GM18858 (cell line): Measurements from ENCODE around the gene DCAF7.

Experiments
- ATAC-seq: cut with Tn5 transposase; IDR thresholded peaks from one replicate; pipeline ENCODE4 v1.9.1; 2021; ENCODE audit not compliant: unreplicated experiment

Gene DCAF7

DNA sequence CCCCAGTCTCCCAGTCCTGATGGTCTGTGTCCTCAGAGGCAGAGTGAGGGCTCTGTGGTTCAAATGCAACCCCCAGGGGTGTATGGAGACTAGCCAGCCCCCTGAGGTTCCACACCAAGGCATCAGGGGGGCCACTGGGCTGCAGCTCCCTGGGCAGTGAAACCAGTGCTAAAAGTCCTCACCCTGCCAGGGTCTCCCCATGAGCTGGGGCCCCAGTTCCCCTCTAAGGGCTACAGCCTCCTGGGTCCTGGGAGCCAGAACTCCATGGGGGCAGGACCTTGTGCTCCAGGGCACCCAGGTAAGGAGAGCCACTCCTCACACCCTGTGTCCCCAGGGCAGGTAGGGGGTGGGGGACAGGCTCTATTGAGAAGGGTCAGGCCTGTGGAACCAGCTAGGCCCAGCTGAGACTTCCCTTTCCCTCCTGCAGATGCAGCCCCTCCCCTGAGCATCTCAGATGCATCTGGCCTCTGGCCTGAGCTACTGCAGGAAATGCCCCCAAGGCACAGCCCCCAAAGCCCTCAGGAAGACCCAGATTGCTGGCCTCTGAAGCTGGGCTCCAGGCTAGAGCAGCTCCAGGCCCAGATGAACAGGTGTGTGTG, 6.4 kb upstream of the DCAF7 start:
- no peak for ATAC-seq

DNA sequence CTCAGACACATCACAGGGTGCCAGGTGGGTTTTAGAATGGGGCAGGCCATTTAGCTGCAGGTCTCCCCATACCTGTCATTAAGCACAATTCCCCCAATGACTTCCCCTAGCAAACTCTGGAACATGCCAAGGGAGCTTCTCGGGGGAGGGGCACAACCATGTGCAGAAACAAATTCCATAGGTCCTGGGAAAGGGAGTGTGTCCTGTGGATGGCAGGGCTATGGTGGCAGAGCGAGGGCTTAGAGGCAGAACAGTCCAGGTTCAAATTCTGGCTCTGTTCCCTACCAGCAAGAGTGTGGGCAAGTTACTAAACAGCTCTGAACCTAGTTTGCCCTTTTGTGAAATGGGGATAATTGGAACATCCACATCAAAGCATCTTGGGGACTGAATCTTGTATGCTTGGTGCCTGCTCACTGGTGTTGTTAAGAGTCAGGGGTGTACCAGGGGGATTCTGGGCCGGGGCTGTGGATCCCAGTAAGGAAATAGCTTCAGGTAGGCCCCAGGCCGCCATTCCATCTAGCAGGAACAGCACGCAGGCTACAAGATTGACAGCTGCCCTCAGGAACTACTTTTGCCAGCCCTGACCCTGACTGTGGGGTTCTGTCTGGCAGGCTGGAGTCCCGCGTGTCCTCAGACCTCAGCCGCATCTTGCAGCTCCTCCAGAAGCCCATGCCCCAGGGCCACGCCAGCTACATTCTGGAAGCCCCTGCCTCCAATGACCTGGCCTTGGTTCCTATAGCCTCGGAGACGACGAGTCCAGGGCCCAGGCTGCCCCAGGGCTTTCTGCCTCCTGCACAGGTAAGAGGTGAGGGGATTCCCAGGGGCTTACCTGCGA, 5.6 kb upstream of the DCAF7 start:
- no peak for ATAC-seq

DNA sequence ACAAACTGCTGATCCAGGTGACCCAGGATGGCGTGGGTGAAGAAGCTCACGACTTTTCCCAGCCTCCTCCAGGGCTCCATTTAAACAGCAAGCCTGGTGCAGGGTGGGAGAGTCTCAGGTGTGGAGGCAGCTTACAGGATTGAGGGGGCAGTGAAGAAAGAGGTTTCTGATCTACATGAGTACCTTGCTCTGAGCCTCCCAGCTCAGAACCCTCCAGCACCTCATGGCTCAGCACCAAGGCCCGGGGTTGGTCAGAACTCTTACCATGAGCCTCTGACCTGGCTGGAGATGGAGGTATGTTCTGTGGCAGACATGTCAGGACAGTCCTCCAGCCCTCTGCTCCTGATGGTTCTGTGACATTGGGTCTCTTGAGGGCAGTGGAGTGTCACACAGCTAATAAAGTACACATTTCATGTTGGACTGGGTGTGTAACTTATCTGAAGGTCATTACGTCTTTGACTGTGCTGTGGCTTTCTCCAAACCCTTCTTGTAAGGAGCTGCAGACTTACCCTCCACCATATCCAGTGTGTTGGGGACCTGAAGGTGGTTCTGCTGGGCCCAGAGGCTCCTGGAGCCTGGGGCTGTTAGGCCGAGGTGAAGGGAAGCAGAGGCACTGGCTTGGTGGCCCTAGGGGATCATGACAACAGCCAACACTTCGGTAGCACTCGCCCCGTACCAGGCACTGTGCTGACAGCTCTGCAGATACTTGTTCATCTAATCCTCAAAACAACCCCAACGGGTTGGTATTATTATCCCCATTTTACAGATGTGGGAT, 3.8 kb upstream of the DCAF7 start:
- no peak for ATAC-seq

DNA sequence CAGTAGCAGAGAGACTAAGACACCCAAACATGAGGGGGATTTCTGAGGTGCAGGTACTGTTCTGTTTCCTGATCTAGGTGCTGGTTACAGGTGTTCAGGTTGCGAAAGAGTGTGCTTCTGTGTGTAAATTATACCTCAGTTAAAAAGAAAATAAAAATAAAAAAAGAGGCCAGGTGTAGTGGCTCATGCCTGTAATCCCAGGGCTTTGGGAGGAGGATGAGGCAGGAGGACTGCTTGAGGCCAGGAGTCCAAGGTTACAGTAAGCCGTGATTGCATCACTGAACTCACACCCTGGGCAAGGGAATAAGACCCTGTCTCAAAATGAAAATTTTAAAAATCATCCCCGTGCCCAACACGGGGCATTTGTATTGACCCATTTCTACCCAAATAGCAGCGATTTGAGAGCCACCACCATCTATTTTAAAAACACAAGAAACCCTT, 3.2 kb upstream of the DCAF7 start:
- no peak for ATAC-seq

DNA sequence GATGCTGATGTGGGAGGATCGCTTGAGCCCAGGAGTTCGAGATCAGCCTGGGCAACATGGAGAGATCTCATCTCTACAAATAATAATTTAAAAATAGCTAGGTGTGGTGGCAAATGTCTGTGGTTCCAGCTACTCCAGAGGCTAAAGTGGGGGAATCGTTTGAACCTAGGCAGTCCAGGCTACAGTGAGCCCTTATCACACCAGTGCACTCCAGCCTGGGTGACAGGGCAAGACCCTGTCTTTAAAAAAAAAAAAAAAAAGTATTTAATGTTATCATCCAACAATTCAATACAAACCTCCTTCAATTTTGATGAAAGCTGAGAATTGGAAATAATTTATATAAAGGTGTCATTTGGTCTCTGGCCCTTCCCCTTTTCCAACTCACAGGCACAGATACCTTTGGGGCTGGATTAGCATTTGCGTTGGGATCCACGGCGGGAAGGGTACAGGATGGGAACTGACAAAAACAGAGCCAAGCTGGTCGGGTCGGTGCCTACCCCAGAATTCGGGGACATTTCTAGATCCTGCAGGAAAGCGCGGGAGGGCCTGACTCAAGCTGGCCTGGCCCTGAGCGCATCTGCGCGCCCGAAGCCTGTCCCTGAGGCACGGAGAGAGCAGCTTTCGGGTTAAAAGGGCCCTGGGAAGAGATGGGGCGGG, 860 bp upstream of the DCAF7 start:
- ATAC-seq: peak; percentile 5

DNA sequence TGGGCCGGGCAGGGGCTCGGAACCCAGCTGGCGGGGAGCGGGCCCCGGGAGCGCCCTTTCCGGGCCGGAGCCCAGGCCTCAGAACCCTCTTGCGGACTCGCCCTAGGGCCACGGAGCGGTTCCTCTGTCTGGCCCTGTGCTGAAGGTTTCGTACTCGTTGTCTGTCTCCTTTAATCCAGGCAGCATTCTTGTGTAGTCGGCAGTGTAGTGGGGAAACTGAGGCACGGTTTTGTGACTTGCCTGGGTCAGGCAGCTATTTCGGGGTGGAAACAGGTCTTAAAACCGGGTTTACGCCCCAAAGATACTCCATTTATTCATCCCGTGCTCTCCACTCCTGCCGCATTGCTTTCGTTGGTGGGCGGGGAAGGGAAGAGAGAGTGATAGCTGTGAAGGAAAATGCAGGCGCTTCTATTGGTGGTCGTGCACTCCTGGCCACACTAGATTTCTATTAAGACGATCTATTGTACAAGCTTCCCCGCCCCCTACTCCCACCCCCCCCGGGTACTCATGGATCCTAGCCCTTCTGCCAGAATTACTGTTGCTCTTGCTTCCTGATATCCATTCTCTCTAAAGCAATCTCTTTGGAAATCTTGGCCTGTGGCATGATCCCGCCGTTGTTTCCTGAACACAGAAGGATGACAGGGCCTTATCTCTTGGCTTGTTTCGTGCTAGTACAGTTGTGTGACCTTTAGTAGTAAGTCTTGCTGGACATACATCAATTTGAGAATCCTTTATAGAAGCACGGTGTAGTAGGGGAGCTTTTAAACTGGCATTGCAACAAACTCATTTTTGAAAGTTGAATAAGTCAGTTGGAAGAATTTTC, 751 bp downstream of the DCAF7 start:
- peak; percentile 3 for ATAC-seq

DNA sequence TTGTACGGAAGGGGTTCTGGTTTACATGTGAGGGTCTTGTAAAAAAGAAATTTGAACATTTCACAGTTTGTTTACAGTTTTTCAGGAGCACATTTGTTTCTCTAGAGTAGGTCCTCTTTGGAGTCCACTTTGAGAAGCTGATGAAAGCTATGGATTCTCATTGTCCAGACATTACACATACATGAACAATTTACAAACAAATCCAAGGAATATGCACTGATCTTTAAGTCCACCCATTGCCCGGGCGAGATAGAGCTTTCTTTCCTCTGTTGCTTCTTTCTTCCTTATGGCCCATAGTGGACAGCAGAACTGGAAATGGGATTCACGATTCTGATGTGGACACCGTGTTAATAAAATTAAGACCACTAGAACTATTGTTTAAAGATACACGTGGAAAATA, 1.9 kb downstream of the DCAF7 start:
- ATAC-seq: no peak

DNA sequence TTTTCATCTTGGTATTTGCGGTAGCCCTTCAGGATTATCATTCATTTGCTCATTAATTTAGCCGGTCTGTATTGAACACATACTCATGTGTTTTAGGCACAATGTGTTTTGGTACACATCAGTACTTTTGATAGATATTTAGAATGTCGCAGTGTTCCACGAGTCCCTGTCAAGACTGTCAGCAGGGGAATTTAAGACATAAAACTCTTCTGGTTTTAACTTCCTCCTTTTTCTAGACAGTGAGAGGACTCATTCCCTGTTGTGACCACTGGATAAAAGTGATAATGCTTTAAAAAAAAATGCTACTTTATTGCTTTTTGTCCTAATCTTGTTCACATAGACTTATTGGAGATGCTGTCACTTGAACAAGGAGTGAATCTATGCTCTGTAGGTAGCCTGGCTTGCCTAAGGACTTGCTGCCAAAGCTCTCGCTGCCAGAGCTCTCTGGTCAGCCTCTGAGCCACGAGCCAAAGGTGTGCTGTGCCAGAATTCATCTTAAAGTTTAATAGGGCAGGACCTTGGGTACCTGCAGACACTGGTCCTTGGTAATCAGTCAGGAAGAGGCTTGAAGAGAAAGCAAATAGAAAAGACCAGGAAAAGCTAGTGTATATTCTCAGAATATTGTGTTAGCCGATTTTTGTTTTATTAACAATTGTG, 5.4 kb downstream of the DCAF7 start:
- no peak for ATAC-seq

DNA sequence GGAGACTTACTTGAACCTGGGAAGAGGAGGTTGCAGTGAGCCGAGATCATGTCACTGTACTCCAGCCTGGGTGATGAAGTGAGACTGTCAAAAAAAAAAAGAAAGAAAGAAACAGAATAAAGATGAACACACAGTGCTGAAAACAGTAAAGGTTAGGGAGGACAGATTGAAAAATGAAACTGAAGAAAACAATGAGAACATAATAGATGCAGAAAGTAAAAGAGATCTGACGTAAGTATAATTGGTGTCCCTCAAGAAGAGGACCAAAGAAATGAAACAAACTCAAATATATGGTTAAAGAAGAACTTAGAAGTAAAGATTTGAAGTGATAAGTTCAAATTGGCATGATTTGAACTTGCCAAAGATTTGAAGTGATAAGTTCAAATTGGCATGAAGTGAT, 7.1 kb downstream of the DCAF7 start:
- no peak for ATAC-seq

DNA sequence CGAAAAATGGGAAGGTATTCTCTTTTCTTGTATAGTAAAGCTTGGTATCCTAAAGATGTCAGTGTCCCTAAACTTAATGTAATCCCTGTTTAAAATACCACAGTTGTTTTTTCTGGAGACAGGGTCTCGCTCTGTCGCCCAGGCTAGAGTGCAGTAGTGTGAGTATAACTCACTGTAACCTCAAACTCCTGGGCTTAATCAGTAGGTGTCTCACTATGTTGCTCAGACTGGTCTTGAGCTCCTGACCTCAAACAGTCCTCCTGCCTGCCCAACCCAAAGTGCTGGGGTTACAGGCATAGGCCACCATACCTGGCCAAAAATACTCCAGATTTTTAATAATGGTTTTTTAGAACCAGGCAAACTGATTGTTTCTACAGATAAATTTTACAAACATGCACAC, 8.2 kb downstream of the DCAF7 start:
- ATAC-seq: no peak

DNA sequence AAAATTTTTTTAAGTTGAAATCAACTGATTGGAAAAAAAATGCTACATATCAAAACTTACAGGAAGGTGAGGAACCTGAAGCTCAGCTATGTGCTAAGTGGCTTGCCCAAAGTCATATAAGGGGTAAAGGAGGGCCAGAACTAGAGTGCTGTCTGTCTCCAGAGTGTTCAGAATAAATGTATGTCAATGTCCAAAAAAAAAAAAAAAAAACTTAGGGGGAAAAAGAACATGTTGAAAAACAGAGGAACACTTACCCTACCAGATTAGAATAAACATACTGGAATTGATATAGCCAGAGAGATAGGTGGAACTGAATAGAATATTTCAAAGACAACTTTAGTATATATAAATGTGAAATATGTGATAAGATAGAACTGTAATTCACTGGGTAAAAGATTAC, 11.5 kb downstream of the DCAF7 start:
- ATAC-seq: no peak

DNA sequence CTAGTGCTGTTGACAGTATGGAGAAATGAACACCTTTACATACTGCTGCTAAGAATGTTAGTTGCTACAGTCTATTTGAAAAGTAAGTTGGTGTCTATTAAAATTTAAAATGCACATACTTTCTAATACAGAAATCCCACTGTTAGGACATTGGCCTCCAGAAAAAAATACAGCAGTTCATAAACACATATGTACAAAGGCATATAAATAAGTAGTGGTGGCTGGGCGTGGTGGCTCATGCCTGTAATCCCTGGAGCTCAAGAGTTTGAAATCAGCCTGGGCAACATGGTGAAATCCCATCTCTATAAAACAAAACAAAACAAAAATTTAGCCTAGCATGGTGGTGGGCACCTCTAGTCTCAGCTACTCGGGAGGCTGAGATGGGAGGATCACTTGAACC, 13.1 kb downstream of the DCAF7 start:
- ATAC-seq: no peak

DNA sequence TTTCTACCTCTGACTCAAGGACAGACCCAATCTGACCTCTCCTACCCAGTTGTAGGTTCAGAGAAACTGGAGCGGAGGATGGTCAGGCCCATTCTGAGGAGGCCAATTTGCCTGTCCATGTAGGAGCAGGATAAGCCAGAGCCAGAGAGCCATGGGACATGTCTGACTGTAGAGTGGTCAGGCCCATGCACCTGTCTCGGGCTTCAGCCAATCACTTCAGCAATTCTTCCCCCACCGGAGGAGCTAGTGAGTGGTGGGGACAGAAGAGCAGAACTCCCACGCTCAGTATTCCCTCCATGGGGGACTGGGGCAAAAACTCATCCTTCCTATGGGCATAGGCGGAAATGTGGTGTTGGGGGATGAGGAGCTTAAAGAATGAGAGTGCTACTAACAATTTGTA, 14.3 kb downstream of the DCAF7 start:
- no peak for ATAC-seq

DNA sequence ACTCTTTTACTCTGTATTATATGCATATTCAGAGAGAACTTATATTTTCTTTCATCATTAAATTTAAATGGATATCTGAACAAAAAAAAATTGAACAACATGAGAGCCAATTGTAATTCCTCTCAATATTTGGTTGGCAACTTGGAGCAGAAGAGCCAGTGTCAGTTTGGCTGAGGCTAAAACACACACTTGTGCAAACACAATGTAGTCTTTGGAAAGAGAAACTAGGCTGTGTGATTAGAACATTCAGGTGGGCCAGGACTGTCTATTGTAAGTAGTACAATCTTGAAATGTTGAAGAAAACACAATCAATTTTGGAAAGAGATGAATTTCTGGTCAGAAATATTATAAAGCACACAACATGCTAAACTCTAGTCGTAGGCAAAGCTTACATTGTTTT, 17.0 kb downstream of the DCAF7 start:
- ATAC-seq: no peak

DNA sequence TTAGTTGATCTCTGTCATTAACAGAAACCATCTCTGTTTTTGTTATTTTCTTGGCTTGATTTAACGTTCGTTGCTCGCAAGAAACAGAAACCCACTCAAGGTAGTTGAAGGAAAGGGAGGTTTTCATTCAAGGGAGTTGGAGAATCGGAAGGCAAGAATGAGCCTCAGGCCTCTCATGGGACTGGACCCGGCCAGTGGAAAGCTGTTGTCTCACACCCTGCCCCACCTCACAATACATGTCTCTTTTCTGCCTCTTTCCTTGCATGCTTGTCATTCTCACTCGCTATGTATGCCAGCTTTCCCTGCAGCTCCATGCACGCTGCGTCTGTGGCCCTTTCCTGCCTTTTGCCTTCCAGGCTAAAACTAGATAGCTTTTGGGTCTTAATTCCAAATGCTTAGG, 18.3 kb downstream of the DCAF7 start:
- ATAC-seq: no peak

DNA sequence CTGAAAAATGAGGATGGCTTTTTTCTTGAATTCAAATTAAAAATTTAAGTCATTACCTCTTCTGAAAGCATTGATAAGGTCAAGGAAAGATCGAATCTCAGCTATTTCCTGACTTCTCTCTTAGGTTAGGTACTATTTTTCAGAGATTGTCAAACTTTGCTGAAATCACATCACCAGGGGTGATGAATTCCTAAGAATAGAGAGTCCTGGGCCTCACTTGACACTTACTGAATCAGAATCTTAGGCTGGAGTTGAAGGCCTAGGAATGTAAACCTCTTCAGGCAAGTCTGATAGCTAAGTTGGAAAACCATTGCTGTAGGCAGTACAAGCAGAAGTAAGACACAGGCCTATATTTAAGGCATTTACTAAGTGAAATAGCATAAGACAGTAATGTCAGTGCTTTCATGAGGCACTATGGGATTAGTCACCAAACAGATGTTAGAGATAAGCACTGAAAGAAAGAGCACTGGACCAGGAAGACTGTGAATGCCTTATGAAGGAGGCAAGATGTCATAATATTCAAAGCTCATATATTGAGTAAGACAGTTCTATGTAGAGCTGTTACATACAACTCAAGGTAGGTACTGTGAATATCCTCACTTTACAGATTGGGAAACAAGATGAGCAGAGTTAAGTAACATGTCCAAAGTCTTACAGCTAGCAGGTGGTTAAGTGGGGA, 21.5 kb downstream of the DCAF7 start:
- ATAC-seq: no peak

DNA sequence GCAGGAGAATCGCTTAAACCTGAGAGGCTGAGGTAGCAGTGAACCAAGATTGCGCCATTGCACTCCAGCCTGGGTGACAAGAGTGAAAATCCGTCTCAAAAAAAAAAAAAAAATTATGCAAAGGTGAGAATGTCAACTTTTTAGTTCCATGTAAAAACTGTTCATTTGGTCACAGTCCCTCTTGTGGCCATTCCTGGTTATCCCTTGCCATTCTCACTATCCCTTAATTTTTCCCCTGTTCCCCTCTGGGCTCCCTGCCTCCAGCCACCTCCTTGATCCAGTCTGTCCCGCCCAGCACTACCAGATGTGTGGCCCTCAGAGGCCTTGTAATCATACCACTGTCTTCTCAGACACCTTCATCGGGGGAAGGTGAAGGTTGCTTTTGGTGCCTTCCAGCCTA, 23.4 kb downstream of the DCAF7 start:
- no peak for ATAC-seq

DNA sequence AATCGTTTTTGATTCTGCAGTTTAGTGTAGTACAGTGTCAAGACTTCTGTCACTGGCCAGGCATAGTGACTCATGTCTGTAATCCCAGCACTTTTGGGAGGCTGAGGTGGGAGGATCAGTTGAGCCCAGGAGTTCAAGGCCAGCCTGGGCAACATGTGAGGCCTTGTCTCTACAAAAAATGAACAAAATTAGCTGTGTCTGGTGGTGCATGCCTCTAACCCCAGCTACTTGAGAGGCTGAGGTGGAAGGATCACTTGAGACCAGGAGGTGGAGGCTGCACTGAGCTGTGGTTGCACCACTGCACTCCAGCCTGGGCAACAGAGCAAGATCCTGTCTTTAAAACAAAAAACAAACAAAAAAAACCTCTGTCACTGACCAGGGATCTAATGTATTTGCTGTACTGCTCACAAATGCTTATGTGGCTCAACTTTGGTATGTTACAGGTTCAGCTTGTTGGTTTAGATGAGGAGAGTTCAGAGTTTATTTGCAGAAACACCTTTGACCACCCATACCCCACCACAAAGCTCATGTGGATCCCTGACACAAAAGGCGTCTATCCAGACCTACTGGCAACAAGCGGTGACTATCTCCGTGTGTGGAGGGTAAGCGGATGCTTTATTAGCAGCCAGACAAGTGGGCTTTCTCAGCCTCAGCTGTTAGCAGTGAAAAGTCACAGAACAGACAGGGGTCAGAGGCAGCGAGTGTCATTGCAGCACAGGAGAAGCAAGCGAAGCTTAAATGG, 27.9 kb downstream of the DCAF7 start:
- no peak for ATAC-seq

DNA sequence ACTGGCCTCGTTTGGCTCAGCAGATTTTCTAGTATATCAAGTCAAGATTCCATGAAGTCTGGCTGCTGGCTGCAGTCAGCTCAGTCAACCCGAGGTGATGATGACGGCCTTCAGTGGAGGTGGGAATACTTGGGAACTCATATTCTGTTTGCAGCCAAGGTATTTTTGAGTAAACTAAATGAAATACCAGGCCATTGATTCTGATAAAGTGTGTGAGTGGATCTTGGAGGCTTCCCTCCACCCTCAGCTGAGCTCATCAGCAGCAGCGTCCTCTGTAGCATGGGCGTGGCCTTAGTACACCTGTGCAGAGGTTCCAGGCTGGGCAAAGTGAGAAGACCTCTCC, 28.5 kb downstream of the DCAF7 start:
- ATAC-seq: no peak
